Uterus (tissue), 4 donors: ENCODE results near the gene GPHB5. TPM values are rescaled to one million over a fixed set of nuclear protein-coding genes. Genes with fewer than 3 reads are reported as not detected.

Experiments
- DNase-seq, 2 donors: peaks; one replicate each; pipeline ENCODE4 v3.0.0-alpha.2; 2019 to 2020
- H3K27ac ChIP-seq, 2 donors: fragments of 200-600 bp; sonication (generic); 1 replicate in 1 of 2; 2 replicates in 1 of 2; pipeline ENCODE4 v1.5.1; 2016 to 2018
- H3K27me3 ChIP-seq, 2 donors: fragments of 200-600 bp; sonication (generic); one replicate each; pipeline ENCODE4 v1.5.1; 2018 to 2019; ENCODE audit warnings: control low read depth in 1 of 2
- H3K36me3 ChIP-seq, 2 donors: fragments of 200-600 bp; sonication (generic); one replicate each; pipeline ENCODE4 v1.5.1; 2019; ENCODE audit warnings: control low read depth in 1 of 2
- H3K4me1 ChIP-seq, 2 donors: fragments of 200-600 bp; sonication (generic); one replicate each; pipeline ENCODE4 v1.5.1; 2018 to 2019; ENCODE audit warnings: control low read depth in 1 of 2
- H3K4me3 ChIP-seq, 2 donors: fragments of 200-600 bp; sonication (generic); 1 replicate in 1 of 2; 2 replicates in 1 of 2; pipeline ENCODE4 v1.5.1; 2018 to 2019; ENCODE audit warnings: mild to moderate bottlenecking in 1 of 2
- H3K9me3 ChIP-seq, 2 donors: fragments of 200-600 bp; sonication (generic); one replicate each; pipeline ENCODE4 v1.5.1; 2019; ENCODE audit warnings: control low read depth in 1 of 2
- POLR2A ChIP-seq, 2 donors: fragments of 450-650 bp; IDR thresholded peaks; one replicate each; pipeline ENCODE4 v1.6.1; 2016; ENCODE audit warnings: antibody characterized with exemption in 2 of 2, mild to moderate bottlenecking in 1 of 2, moderate library complexity in 1 of 2
- intact Hi-C: fragments of 100-400 bp; cut with DNase I; formaldehyde crosslinking; loops from one replicate; pipeline ENCODE4 v1.15.1; 2023; ENCODE audit warnings: low total_unique reads
- total RNA-seq, 4 donors: library from RNA; depleted of rRNA in 3 of 4; stranded (reverse); fragments of >200 nt in 3 of 4; gene quantifications; one replicate each; pipeline versions ENCODE4 v1.1.0 to v1.2.4, GENCODE V29; 2014 to 2023
- TF ChIP-seq, protein P1 (sequence below), 4 experiments: fragments of 200-600 bp in 2 of 4; fragments of 450-650 bp in 2 of 4; sonication (generic) in 2 of 4; IDR thresholded peaks; one replicate each; pipeline ENCODE4 v1.5.1; 2016 to 2019; ENCODE audit warnings: antibody characterized with exemption in 4 of 4, mild to moderate bottlenecking in 2 of 4, moderate library complexity in 1 of 4
- donor health status: DM: yes; HTN: yes; CAD: no.

The GPHB5 gene
- total RNA-seq, 4 donors from 2014 or later = not detected

DNA sequence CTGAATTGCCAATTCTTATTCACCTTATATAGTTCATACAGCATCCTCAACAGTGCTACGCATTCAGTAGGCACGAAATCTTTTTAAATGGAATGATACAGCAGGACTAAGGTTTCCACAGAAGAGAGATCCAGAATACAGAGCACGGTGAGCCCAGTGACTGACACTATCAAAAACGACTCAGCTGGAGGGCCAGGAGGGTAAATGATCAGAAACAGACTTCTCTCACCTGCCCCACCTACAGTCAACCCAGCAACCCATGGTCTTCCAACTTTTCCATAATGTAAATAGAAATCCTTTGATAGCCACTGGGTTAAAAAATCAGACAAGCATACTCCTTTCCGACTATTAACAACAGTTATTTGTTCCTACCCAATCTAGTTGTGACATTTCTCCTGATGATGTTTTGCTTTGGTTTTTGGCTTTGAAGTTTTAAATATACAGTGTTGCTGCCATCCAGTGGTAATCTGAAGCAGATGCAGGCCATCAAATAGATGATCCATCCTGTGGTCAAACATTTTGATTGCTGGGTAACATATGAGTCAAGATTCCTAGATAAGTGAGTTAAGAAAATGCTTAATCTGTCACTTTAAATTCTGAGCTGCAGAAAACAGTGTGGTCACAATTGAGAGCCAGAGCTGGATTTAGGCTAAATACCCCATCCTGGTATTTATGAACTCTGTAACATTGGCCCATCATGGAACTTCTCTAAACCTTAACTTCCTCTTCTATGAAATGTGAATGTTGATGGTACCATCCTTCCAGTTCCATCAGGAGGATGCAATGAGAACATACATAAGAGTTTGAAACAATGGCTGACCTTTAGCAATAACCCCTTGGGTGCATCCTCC, 42.0 kb downstream of the GPHB5 start:
- Histone ChIP-seq H3K9me3 (no peaks in the 10 kb centered on the region), H3K4me1 (no peaks in the 10 kb centered on the region), H3K36me3 (no peaks in the 10 kb centered on the region), H3K4me3 (no peak overlapping the region), H3K27ac (no peak overlapping the region), H3K27me3 (no peaks in the 10 kb centered on the region)
- intact Hi-C loops = loop anchor here (10.0 kb wide), 1 partner anchor 102 kb away; no protein-coding TSS in a partner anchor
- TF ChIP-seq, protein P1, sequence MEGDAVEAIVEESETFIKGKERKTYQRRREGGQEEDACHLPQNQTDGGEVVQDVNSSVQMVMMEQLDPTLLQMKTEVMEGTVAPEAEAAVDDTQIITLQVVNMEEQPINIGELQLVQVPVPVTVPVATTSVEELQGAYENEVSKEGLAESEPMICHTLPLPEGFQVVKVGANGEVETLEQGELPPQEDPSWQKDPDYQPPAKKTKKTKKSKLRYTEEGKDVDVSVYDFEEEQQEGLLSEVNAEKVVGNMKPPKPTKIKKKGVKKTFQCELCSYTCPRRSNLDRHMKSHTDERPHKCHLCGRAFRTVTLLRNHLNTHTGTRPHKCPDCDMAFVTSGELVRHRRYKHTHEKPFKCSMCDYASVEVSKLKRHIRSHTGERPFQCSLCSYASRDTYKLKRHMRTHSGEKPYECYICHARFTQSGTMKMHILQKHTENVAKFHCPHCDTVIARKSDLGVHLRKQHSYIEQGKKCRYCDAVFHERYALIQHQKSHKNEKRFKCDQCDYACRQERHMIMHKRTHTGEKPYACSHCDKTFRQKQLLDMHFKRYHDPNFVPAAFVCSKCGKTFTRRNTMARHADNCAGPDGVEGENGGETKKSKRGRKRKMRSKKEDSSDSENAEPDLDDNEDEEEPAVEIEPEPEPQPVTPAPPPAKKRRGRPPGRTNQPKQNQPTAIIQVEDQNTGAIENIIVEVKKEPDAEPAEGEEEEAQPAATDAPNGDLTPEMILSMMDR (IDR thresholded peaks at IDR 0.05) = peak; percentile 72 to 93 (median 82)
- TF ChIP-seq POLR2A (IDR thresholded peaks at IDR 0.05) = no peak
- DNase-seq = no peak

DNA sequence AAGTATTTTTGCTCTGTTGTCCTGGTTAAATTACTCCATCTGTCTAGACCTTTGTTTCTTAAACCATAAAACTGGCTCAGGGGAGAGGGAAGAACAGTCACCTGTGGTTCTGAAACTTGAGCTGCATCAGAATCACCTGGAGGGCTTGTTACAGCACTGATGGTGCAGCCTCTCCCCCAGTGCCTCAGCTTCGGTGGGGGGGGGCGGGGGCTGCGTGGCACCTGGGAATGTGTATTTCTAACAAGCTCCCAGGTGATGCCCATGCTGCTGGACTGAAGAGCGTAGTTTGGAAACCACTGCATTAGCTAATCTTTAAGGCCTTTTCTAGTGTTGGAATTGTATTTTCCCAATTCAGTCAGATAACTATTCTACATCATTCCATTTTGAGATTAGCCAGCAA, 42.7 kb downstream of the GPHB5 start:
- no peaks in the 10 kb centered on the region for H3K36me3 ChIP-seq
- no peak for DNase-seq
- H3K4me3 ChIP-seq = no peak overlapping the region
- intact Hi-C loops = loop anchor here (10.0 kb wide), 1 partner anchor 101 kb away; no protein-coding TSS in a partner anchor
- no peaks in the 10 kb centered on the region for H3K4me1 ChIP-seq
- TF ChIP-seq, protein P1 (IDR thresholded peaks at IDR 0.05) = no peak
- TF ChIP-seq POLR2A (IDR thresholded peaks at IDR 0.05) = no peak
- H3K27ac ChIP-seq = peak overlapping the region in 1 of 2 donors; percentile 13
- H3K27me3 ChIP-seq = no peaks in the 10 kb centered on the region
- no peaks in the 10 kb centered on the region for H3K9me3 ChIP-seq

GRCh38 chr14:63275611-63276010, 43.1 kb downstream of the GPHB5 start:
- H3K4me3 ChIP-seq = no peak overlapping the region
- no peak for TF ChIP-seq POLR2A (IDR thresholded peaks at IDR 0.05)
- TF ChIP-seq, protein P1 (IDR thresholded peaks at IDR 0.05) = no peak
- intact Hi-C loops = loop anchor here (10.0 kb wide), 1 partner anchor 101 kb away; no protein-coding TSS in a partner anchor
- H3K36me3 ChIP-seq = no peaks in the 10 kb centered on the region
- DNase-seq = no peak
- no peaks in the 10 kb centered on the region for H3K4me1 ChIP-seq
- no peaks in the 10 kb centered on the region for H3K9me3 ChIP-seq
- no peaks in the 10 kb centered on the region for H3K27me3 ChIP-seq
- peak overlapping the region in 1 of 2 donors; percentile 13 for H3K27ac ChIP-seq

DNA sequence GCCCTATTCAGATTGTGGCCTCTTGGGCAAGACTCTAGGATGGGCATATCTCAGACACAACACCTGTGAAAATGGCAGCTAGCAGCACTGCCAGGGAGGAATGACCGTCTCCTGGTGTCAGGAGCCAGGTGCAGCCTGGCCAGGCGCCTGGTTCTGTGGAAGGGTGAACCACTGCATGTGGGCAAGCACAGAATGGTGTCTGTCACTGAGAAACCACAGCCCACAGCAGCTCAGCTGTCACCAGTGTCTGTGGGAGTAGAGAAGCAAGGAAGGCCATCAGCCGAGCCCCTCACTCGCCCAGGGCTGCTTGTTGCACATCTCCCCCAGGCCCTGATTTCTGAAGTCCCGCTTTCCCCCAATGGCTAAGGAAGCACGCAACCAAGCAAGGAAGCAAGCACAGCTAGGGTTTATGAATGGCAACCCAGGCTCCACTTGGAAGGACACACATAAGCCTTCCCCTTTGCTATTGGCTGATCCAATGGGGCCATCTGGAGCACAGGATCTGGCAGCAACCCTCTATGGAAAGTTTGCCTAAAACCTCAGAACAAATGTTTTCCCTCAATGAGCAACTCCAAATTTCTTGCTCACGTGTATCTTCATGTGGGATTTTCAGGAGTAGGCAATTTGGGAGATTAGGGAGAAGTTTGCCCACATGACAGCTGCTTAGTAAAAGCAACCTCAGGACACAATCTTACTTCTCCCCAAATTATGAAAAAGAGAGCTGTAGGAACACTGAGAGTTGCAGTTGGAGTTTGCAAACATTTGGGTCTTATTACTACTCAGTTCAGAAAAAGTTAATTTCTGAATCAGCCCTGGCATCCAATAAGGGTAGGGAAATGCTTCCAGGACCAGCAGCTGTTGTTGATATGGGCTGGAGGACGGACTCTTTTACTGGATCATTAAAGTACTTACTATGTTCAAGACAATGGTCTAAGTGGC, 44.7 kb downstream of the GPHB5 start:
- Histone ChIP-seq H3K36me3 (no peaks in the 10 kb centered on the region), H3K27me3 (no peaks in the 10 kb centered on the region), H3K4me3 (no peak overlapping the region), H3K4me1 (no peaks in the 10 kb centered on the region), H3K27ac (peak overlapping the region; percentile 19 to 35), H3K9me3 (no peaks in the 10 kb centered on the region)
- intact Hi-C loops = loop anchor here (10.0 kb wide), 1 partner anchor 99 kb away; no protein-coding TSS in a partner anchor
- peak; percentile 54 to 64 for DNase-seq
- TF ChIP-seq, protein P1 (IDR thresholded peaks at IDR 0.05) = no peak
- no peak for TF ChIP-seq POLR2A (IDR thresholded peaks at IDR 0.05)
